GM23338 (cell line): ENCODE results near the gene KRTDAP.

Source experiments
- CREB1 ChIP-seq: fragments of 250-450 bp; sonication (Bioruptor Pico); IDR thresholded peaks from 2 replicates; pipeline ENCODE4 v1.5.0; 2020; ENCODE audit warnings: low read depth, mild to moderate bottlenecking, moderate library complexity
- EZH2 ChIP-seq: fragments of 200-600 bp; sonication (generic); IDR thresholded peaks from one replicate; pipeline ENCODE4 v1.8.0; 2017; ENCODE audit warnings: antibody characterized with exemption, mild to moderate bottlenecking, low read depth; ENCODE audit not compliant: unreplicated experiment
- EZH2phosphoT487 ChIP-seq: fragments of 200-600 bp; sonication (generic); IDR thresholded peaks from one replicate; pipeline ENCODE4 v1.8.1; 2018; ENCODE audit warnings: antibody characterized with exemption; ENCODE audit not compliant: unreplicated experiment
- JUNB ChIP-seq: IDR thresholded peaks from one replicate; pipeline ENCODE4 v1.6.1; 2016; ENCODE audit warnings: antibody characterized with exemption; ENCODE audit not compliant: unreplicated experiment
- POLR2AphosphoS5 ChIP-seq: IDR thresholded peaks from 2 replicates; pipeline ENCODE4 v1.6.1; 2016; ENCODE audit warnings: antibody characterized with exemption, low read depth
- TF ChIP-seq, protein P1 (sequence below), 2 experiments: fragments of 200-600 bp in 1 of 2; sonication (generic) in 1 of 2; conservative IDR thresholded peaks; 2 replicates each; pipeline versions ENCODE4 v1.5.1 to v1.6.1; 2016 to 2017; ENCODE audit warnings: antibody characterized with exemption in 2 of 2, low read depth in 2 of 2, mild to moderate bottlenecking in 2 of 2, moderate library complexity in 1 of 2
- TF ChIP-seq, protein P2 (sequence below): IDR thresholded peaks from one replicate; pipeline ENCODE4 v1.6.1; 2018; ENCODE audit warnings: antibody characterized with exemption; ENCODE audit not compliant: unreplicated experiment
- TF ChIP-seq, protein P3 (sequence below): fragments of 250-450 bp; sonication (Bioruptor Pico); IDR thresholded peaks from 2 replicates; pipeline ENCODE4 v1.5.0; 2020; ENCODE audit warnings: mild to moderate bottlenecking, moderate library complexity

DNA sequence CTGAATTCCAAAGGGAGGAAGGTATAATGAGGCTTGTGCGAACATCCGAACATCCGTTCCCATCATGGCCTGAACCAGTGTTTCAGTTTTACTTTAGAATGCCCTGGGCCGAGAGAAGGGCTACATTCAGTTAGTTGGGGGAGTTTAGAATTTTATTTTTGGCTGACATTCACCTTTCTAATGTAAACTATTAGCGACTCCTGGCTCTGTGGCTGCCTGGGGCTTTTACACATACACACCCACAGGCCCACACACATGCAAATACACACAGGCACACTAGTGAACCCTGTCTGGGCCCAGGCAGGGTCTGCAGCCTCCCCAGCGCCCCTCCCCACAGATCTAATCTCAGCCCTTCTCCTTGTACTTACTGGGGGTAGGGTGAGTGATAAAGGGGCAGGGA, 49.0 kb upstream of the KRTDAP start:
- TF ChIP-seq JUNB (no peak), POLR2AphosphoS5 (no peak), EZH2 (no peak), CREB1 (CRISPR knock-in tag) (no peak), EZH2phosphoT487 (no peak)
- TF ChIP-seq, protein P1, sequence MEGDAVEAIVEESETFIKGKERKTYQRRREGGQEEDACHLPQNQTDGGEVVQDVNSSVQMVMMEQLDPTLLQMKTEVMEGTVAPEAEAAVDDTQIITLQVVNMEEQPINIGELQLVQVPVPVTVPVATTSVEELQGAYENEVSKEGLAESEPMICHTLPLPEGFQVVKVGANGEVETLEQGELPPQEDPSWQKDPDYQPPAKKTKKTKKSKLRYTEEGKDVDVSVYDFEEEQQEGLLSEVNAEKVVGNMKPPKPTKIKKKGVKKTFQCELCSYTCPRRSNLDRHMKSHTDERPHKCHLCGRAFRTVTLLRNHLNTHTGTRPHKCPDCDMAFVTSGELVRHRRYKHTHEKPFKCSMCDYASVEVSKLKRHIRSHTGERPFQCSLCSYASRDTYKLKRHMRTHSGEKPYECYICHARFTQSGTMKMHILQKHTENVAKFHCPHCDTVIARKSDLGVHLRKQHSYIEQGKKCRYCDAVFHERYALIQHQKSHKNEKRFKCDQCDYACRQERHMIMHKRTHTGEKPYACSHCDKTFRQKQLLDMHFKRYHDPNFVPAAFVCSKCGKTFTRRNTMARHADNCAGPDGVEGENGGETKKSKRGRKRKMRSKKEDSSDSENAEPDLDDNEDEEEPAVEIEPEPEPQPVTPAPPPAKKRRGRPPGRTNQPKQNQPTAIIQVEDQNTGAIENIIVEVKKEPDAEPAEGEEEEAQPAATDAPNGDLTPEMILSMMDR (conservative IDR thresholded peaks at IDR 0.05; ENCODE audit: low read depth in 2 of 2), result no peak
- TF ChIP-seq, protein P2, sequence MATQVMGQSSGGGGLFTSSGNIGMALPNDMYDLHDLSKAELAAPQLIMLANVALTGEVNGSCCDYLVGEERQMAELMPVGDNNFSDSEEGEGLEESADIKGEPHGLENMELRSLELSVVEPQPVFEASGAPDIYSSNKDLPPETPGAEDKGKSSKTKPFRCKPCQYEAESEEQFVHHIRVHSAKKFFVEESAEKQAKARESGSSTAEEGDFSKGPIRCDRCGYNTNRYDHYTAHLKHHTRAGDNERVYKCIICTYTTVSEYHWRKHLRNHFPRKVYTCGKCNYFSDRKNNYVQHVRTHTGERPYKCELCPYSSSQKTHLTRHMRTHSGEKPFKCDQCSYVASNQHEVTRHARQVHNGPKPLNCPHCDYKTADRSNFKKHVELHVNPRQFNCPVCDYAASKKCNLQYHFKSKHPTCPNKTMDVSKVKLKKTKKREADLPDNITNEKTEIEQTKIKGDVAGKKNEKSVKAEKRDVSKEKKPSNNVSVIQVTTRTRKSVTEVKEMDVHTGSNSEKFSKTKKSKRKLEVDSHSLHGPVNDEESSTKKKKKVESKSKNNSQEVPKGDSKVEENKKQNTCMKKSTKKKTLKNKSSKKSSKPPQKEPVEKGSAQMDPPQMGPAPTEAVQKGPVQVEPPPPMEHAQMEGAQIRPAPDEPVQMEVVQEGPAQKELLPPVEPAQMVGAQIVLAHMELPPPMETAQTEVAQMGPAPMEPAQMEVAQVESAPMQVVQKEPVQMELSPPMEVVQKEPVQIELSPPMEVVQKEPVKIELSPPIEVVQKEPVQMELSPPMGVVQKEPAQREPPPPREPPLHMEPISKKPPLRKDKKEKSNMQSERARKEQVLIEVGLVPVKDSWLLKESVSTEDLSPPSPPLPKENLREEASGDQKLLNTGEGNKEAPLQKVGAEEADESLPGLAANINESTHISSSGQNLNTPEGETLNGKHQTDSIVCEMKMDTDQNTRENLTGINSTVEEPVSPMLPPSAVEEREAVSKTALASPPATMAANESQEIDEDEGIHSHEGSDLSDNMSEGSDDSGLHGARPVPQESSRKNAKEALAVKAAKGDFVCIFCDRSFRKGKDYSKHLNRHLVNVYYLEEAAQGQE, result no peak
- TF ChIP-seq, protein P3, sequence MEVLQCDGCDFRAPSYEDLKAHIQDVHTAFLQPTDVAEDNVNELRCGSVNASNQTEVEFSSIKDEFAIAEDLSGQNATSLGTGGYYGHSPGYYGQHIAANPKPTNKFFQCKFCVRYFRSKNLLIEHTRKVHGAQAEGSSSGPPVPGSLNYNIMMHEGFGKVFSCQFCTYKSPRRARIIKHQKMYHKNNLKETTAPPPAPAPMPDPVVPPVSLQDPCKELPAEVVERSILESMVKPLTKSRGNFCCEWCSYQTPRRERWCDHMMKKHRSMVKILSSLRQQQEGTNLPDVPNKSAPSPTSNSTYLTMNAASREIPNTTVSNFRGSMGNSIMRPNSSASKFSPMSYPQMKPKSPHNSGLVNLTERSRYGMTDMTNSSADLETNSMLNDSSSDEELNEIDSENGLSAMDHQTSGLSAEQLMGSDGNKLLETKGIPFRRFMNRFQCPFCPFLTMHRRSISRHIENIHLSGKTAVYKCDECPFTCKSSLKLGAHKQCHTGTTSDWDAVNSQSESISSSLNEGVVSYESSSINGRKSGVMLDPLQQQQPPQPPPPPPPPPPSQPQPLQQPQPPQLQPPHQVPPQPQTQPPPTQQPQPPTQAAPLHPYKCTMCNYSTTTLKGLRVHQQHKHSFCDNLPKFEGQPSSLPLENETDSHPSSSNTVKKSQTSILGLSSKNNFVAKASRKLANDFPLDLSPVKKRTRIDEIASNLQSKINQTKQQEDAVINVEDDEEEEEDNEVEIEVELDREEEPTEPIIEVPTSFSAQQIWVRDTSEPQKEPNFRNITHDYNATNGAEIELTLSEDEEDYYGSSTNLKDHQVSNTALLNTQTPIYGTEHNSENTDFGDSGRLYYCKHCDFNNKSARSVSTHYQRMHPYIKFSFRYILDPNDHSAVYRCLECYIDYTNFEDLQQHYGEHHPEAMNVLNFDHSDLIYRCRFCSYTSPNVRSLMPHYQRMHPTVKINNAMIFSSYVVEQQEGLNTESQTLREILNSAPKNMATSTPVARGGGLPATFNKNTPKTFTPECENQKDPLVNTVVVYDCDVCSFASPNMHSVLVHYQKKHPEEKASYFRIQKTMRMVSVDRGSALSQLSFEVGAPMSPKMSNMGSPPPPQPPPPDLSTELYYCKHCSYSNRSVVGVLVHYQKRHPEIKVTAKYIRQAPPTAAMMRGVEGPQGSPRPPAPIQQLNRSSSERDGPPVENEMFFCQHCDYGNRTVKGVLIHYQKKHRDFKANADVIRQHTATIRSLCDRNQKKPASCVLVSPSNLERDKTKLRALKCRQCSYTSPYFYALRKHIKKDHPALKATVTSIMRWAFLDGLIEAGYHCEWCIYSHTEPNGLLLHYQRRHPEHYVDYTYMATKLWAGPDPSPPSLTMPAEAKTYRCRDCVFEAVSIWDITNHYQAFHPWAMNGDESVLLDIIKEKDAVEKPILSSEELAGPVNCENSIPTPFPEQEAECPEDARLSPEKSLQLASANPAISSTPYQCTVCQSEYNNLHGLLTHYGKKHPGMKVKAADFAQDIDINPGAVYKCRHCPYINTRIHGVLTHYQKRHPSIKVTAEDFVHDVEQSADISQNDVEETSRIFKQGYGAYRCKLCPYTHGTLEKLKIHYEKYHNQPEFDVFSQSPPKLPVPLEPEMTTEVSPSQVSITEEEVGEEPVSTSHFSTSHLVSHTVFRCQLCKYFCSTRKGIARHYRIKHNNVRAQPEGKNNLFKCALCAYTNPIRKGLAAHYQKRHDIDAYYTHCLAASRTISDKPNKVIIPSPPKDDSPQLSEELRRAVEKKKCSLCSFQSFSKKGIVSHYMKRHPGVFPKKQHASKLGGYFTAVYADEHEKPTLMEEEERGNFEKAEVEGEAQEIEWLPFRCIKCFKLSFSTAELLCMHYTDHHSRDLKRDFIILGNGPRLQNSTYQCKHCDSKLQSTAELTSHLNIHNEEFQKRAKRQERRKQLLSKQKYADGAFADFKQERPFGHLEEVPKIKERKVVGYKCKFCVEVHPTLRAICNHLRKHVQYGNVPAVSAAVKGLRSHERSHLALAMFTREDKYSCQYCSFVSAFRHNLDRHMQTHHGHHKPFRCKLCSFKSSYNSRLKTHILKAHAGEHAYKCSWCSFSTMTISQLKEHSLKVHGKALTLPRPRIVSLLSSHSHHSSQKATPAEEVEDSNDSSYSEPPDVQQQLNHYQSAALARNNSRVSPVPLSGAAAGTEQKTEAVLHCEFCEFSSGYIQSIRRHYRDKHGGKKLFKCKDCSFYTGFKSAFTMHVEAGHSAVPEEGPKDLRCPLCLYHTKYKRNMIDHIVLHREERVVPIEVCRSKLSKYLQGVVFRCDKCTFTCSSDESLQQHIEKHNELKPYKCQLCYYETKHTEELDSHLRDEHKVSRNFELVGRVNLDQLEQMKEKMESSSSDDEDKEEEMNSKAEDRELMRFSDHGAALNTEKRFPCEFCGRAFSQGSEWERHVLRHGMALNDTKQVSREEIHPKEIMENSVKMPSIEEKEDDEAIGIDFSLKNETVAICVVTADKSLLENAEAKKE (CRISPR knock-in tag), result no peak
